ENCODE data around the gene GPNMB.
"Not testable (repeated sequence)": the region's sequence is repeated elsewhere in the genome, so short reads cannot be mapped to it uniquely, and the experiment has no call there.

The GPNMB gene

DNA sequence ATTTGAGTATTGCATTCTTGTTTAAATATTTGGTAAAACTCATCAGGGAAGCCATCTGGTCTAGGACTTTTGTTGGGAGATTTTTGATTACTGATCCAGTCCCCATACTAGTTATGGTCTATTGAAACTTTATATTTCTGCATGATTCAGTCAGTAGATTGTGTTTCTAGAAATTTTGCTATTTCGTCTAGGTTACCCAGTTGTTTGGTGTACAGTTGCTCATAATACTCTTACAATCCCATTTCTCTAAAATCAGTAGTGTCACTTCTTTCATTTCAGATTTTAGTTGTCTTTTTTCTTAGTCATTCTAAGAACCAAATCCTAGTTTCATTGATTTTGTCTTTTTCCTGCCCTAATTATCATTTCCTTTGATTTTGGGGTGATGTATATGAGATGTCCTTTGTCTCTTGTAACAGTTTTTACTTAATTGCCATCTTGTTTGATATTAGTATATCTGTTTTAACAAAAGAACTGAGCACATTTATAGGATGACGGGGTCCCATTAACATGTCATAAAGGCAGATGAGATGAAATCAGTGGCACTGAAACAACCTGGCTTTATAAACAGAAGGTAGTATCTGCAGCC lies 60.5 kb downstream of the GPNMB start:
- DNase-seq (ENCODE audit: low spot score): no peak

DNA sequence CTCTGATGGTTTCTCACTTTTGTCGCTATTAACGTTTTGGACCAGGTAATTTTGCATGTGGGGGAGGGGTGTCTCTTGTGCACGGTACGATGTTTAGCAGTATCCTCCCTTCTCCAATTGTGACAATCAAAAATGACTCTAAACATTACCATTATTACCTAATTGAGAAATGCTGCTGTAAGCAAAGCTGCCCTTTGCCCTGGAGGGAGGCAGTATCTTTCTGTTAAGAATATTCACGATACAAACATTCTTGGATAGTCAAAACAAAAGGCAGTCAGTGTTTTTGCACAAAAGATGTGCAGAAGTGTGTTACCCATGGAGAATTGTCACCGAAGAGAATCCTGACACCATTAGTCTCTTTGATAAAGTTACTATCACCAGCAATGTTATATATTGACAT lies 62.2 kb downstream of the GPNMB start:
- DNase-seq (ENCODE audit: low spot score): no peak

DNA sequence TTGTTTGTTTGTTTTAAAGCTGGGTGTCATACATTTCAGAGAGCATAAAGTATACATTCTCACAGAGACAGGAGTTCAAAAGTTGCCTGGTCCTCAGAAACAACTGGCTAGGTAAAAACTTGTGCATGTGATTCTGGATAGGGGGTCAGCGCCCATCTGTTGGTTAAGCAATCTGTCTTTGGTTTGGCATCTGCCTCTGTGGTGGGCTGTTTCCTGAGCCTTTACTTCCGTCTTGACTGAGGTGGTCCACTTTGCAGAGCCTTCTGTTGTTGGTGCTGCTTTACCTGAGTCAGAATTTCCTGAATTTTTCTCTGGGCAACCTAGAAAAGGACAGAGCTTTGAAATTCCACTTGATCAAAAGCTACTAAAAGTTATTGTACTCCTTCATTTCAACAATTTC lies 65.6 kb downstream of the GPNMB start:
- DNase-seq (ENCODE audit: low spot score): not testable (repeated sequence)

DNA sequence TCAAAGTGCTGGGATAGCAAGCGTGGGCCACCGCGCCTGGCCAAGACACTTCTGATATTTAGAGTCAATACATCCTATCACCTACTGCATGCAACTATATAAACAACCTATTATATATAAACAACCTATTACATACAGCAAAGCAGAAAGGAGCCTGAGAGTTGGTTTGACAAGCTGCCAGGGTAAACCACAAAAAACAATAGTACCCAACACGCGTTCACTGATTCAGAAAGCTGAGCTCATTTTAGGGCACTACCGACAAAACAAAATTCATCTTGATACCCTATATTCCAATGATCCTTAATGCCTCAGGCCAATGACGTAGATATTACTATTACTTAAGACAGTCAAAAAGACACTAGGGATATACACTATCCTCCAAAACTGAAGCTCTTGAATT lies 68.8 kb downstream of the GPNMB start:
- no peak for DNase-seq (ENCODE audit: low spot score)
